GM18861 (cell line): Measurements from ENCODE around the gene HAUS8.
"Not testable (repeated sequence)": the region's sequence is repeated elsewhere in the genome, so short reads cannot be mapped to it uniquely, and the experiment has no call there.

Experiments
- ATAC-seq: cut with Tn5 transposase; IDR thresholded peaks from one replicate; pipeline ENCODE4 v1.9.1; 2021; ENCODE audit not compliant: unreplicated experiment

The HAUS8 gene

GRCh38 chr19:17037184-17037583 is 38.1 kb downstream of the HAUS8 start:
- no peak for ATAC-seq

- ATAC-seq: no peak
Observed at GRCh38 chr19:17036640-17037039, 38.6 kb downstream of the HAUS8 start.

GRCh38 chr19:17035842-17036424 is 39.3 kb downstream of the HAUS8 start:
- no peak for ATAC-seq

DNA sequence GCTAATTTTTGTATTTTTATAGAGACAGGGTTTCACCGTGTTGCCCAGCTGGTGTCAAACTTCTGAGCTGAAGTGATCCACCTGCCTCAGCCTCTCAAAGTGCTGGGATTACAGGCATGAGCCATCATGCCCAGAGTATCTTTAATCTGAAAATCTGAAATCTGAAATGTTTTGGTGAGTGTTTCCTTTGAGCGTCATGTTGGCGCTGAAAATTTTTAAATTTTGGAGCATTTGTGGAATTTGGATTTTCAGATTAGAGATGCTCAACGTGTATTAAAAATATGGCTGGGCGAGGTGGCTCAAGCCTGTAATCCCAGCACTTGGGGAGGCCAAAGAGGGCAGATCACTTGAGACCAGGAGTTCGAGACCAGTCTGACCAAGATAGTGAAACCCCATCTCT is 43.5 kb downstream of the HAUS8 start:
- ATAC-seq: no peak

GRCh38 chr19:17027535-17027975 is 47.7 kb downstream of the HAUS8 start:
- no peak for ATAC-seq

DNA sequence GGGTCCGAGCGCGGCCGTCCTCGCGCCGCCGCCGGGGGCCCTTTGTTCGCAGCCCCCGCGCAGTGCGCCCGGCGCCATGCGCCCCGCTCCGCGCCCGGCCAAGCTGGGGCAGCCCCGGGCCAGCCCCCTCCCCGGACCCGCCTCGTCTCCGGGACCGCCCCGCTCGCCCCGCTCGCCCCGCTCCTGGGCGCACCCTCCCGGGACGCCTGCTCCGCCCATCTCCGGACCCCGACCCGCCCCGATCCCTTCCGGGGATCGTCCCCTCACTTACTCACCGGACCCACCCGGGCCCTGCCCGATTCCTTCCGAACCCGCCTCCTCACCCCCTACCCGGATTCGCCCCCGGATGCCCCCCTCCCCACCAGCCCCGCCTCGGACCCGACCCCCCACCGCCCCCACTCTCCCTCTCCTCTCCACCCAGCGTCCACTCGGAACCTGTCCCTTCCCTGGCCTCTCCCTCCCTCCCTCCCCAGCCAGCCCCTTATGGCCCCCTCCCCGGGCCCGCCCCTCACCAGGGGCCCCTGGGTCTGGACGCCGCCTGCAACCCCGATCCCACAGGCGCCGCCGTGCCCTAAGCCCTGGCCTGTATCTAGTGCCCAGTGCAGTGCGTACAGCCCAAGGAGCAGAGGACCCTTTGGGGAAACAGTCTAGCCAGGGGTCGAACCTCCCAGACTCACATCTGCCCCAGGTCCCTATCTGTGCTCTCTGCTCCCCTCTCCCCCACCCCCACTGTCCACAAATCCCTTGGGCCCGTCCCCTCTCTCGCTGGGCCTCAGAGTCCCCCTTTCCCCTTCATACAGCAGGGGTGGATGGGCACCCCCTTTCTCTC is 48.3 kb downstream of the HAUS8 start, which contains the start of gene CPAMD8:
CPAMD8 (minus strand) TSS at position 105 of the 829 bp plus-strand sequence. CDS start 168 bp downstream, outside the sequence.
- no peak for ATAC-seq

DNA sequence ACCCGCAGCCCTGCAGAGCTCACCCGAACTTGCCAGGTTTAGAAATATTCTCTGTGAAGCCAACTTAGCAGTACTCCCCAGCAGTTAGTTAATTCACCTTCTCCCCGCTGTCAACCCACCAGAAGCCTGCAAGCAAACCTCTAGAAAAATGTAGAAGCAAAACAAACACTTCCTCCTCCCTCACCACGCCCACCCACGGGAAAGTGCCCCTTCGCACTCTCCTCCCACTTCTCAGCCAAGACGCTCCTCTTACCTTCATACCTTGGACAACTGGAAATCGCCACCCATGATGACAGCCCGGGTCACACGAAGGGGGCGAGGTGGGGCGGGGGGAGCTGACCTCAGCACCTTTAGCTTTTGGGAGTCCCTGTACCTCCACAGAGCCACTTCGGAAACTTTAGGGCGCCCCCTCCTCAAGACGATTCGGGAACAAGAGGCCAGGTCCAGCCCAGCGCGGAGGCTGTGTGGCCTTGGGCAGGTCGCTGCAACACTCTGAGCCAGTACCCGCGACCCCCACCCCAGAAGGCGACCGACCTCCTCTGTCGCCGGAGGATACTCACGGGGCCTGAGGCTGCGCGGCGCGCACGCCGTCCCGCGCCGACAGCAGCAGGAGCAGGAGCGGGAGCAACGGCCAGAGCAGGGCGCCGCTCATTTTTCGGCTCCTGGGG is 49.1 kb downstream of the HAUS8 start:
- ATAC-seq: no peak

- ATAC-seq: no peak
Observed at GRCh38 chr19:17025361-17025760, 49.9 kb downstream of the HAUS8 start.

DNA sequence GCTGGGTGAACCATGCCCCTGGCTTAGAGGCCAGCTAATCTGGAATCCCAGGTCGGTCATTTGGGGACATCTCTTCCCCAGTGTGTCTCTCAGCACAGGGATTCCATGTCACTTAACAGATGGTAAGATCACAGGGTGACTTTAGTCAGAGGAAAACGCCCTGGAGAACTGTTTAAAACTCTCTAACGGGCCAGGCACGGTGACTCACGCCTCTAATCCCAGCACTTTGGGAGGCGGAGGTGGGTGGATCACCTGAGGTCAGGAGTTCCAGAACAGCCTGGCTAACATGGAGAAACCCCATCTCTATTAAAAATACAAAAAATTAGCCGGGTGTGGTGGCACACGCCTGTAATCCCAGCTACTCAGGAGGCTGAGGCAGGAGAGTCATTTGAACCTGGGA is 50.3 kb downstream of the HAUS8 start:
- ATAC-seq: not testable (repeated sequence)

DNA sequence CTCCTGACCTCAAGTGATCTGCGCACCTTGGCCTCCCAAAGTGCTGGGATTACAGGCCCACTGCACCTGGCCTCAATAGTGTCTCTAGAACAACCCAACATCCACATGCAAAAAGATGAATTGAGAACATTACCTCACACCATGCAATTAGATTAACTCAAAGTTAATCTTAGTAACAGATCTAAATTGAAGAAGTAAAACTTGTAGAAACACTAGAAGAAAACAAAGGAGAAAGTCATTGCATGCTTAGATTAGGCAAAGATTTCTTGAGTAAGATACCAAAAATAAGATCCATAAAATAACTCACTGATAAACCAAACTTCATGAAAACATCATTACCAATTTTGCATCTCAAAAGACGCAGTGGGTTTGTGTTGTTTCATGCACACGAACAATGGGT is 51.4 kb downstream of the HAUS8 start:
- no peak for ATAC-seq

DNA sequence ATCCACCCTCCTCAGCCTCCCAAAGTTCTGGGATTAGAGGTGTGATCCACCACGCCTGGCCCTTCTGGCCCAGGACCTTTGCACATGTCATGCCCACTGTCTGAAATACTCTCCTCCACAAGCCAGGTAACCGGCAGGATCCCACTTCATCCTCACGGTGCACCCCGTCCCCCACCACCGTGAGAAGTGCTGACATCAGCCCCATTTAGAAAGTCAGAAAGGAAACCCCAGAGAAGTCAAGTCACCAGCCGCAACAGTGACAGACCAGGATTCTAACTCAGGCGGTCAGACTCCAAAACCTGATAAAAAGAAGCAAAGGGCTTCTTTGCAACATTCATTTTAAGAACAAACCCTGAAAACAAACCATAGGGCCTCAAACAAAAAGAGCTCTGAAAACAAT is 52.5 kb downstream of the HAUS8 start:
- ATAC-seq: no peak

DNA sequence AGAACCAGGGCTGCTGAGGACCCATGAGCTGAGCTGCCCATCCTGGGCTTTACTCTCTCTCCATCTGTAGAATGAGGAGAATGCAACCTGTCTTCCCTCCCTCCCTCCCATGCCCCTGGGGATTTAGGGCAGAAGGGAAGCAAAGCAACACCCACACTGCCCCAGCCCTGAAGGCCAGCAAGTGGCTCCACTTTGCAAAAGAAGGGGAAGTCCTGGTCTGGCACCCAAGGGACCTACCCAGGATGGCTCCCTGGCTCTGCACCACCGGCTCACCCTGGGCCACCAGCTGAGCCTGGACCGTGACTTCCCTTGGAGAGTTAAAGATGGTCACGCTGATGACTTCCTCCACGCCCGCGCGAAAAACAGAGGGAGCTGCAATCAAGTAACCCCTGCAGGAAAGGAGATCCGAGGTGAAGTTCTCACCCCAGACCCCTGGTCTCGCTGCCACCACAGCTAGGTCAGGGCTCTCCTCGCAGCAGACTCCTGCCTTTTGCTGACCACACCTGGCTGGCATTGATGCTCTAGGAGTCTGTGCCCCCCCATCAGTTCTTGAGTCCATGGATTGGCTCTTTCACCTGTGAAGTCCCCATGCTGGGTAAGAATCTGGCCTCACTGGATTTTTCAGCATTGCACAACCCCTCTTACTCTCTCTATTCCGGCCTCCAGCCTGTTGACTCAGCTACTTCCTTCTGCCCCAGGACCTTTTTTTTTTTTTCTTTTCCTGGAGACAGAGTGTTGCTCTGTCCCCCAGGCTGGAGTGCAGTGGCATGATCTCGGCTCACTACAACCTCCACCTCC is 53.3 kb downstream of the HAUS8 start:
- ATAC-seq: no peak

- no peak for ATAC-seq
Observed at GRCh38 chr19:17021328-17021727, 53.9 kb downstream of the HAUS8 start.

DNA sequence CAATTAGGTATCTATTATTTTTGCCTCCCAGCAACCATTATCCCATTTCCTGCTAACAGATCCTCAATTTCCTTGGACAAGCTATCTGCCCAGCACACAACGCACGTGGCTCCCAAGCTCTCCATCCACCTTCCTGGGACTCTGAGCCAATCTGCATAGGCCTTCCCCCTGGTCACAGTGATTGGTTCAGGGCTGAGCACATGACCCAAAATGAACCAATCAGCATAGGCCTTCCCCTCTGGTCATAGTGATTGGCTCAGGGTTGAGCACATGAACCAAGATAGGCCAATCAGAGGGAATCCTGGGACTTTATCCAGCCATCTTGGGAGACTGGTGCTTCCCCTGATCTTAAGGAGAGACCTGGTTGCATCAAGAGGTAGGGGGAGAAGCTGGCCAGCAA is 54.4 kb downstream of the HAUS8 start:
- no peak for ATAC-seq

DNA sequence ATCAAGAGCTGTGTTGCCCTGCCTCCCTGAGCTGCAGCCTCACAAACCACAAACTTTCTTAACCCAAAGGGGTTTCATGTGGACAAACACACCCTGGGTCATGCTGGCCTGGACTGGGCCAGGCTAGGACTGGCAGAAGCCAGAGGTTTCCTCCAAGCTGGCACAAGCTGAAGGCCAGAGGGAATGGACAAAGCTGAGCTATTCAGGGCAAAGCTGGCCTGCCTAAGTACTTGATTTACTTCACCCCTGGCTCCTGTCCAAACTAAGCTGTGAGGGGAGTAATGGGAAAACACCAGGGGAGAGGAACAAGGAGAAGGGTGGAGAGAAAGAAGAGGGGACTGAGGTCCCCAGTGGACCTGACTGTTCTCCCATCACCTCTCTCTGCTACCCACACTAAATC is 54.9 kb downstream of the HAUS8 start:
- no peak for ATAC-seq

DNA sequence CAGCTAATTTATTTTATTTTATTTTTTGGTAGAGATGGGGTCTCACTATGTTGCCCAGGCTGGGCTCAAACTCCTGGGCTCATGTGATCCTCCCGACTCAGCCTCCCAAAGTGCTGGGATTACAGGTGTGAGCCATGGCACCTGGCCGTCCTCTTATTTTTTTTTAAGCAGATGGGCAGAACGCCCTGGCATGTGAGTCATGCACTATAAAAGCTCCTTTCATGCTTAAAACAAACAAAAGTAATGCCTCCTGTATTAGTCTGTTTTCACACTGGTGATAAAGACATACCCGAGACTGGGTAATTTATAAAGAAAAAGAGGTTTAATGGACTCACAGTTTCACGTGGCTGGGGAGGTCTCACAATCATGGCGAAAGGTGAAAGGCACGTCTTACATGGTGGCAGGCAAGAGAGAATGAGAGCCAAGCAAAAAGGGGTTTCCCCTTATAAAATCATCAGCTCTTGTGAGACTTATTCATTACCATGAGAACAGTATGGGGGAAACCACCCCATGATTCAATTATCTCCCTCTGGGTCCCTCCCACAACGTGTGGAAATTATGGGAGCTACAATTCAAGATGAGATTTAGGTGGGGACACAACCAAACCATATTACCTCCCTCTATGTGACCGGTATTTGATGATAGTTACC is 60.9 kb downstream of the HAUS8 start:
- not testable (repeated sequence) for ATAC-seq

DNA sequence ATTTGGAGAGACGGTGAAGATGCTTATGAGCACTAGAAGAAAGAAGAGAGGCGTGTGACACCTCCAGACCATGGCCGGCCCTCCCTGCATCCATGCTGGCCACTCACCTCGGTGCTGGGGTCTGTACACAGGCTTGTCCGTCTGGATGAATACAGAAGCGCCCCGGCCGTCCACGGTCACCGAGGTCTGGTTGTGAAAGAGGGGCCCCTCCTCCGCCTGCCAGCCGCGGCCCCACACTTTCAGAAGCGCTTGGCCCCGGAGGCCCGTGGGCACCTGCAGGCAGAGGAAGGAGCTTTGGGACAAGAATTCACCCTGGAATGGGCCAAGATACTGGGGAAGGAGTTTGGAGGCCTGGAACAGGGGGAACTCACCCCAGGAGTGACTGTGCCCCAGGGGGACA is 63.8 kb downstream of the HAUS8 start:
- ATAC-seq: no peak

- no peak for ATAC-seq
Observed at GRCh38 chr19:17006579-17006978, 68.7 kb downstream of the HAUS8 start.

GRCh38 chr19:17005000-17005399 is 70.3 kb downstream of the HAUS8 start:
- ATAC-seq: no peak

GRCh38 chr19:17004386-17004785 is 70.9 kb downstream of the HAUS8 start:
- ATAC-seq: no peak

GRCh38 chr19:17002455-17002854 is 72.8 kb downstream of the HAUS8 start:
- no peak for ATAC-seq
